Mesenchymal stem cell (in vitro differentiated cells and primary cell): ENCODE data around the gene GCH1. TPM values are rescaled to one million over a fixed set of nuclear protein-coding genes. Genes with fewer than 3 reads are reported as not detected.
A peak's percentile ranks its signal among the peaks of the same experiment; 100 is the strongest.

Experiments used
- DNase-seq: peaks from one replicate; pipeline ENCODE4 v3.0.0-alpha.2; 2013
- H2AFZ ChIP-seq: one replicate; pipeline ENCODE4 v1.6.1; 2013; ENCODE audit warnings: low read depth, mild to moderate bottlenecking, control low read depth, inconsistent platforms, low read length, moderate library complexity
- H2AK5ac ChIP-seq: 2 replicates; pipeline ENCODE4 v1.6.1; 2013; ENCODE audit warnings: low read length, moderate library complexity, mild to moderate bottlenecking, inconsistent platforms; ENCODE audit not compliant: severe bottlenecking
- H2BK120ac ChIP-seq: one replicate; pipeline ENCODE4 v1.6.1; 2013; ENCODE audit warnings: low read depth, mild to moderate bottlenecking, inconsistent platforms, low read length, moderate library complexity
- H2BK12ac ChIP-seq, 2 experiments: one replicate each; pipeline ENCODE4 v1.6.1; 2013; ENCODE audit warnings: inconsistent platforms in 2 of 2, low read length in 2 of 2, mild to moderate bottlenecking in 2 of 2, moderate library complexity in 2 of 2, control low read depth in 1 of 2
- H2BK15ac ChIP-seq: one replicate; pipeline ENCODE4 v1.6.1; 2013; ENCODE audit warnings: mild to moderate bottlenecking, low read depth, inconsistent platforms; ENCODE audit not compliant: poor library complexity, severe bottlenecking
- H2BK5ac ChIP-seq: 2 replicates; pipeline ENCODE4 v1.6.1; 2013; ENCODE audit warnings: low read depth, mild to moderate bottlenecking, low read length, control low read depth, inconsistent platforms; ENCODE audit not compliant: poor library complexity, severe bottlenecking
- H3K14ac ChIP-seq, 2 experiments: one replicate each; pipeline ENCODE4 v1.6.1; 2013; ENCODE audit warnings: inconsistent platforms in 2 of 2, low read length in 2 of 2, control low read depth in 1 of 2, mild to moderate bottlenecking in 1 of 2, moderate library complexity in 1 of 2
- H3K18ac ChIP-seq, 2 experiments: one replicate each; pipeline ENCODE4 v1.6.1; 2013; ENCODE audit warnings: inconsistent platforms in 2 of 2, low read length in 2 of 2, control low read depth in 1 of 2, low read depth in 1 of 2, mild to moderate bottlenecking in 1 of 2
- H3K23ac ChIP-seq, 2 experiments: one replicate each; pipeline ENCODE4 v1.6.1; 2013; ENCODE audit warnings: inconsistent platforms in 2 of 2, low read length in 2 of 2, mild to moderate bottlenecking in 2 of 2, moderate library complexity in 2 of 2, control low read depth in 1 of 2
- H3K27ac ChIP-seq: 2 replicates; pipeline ENCODE4 v1.5.1; 2013; ENCODE audit warnings: mild to moderate bottlenecking, moderate library complexity, low read length, control low read depth, inconsistent platforms; ENCODE audit not compliant: poor library complexity, severe bottlenecking
- H3K27me3 ChIP-seq, 2 experiments: 2 replicates each; pipeline versions ENCODE4 v1.6.1 to v1.7.0; 2013; ENCODE audit warnings: low read length in 2 of 2, mild to moderate bottlenecking in 2 of 2, moderate library complexity in 2 of 2, control low read depth in 1 of 2, inconsistent platforms in 1 of 2; ENCODE audit not compliant: control insufficient read depth in 1 of 2, insufficient read depth in 1 of 2
- H3K36me3 ChIP-seq, 2 experiments: 2 replicates each; pipeline versions ENCODE4 v1.6.1 to v1.7.0; 2013; ENCODE audit warnings: low read length in 2 of 2, control low read depth in 1 of 2, inconsistent platforms in 1 of 2, low read depth in 1 of 2, mild to moderate bottlenecking in 1 of 2; ENCODE audit not compliant: insufficient read depth in 2 of 2, control insufficient read depth in 1 of 2
- H3K4ac ChIP-seq, 2 experiments: one replicate each; pipeline ENCODE4 v1.6.1; 2013; ENCODE audit warnings: inconsistent platforms in 2 of 2, low read length in 2 of 2, mild to moderate bottlenecking in 2 of 2, moderate library complexity in 2 of 2, control low read depth in 1 of 2, low read depth in 1 of 2
- H3K4me1 ChIP-seq: 2 replicates; pipeline ENCODE4 v1.6.1; 2013; ENCODE audit warnings: low read depth, low read length, control low read depth; ENCODE audit not compliant: control insufficient read depth, insufficient read depth
- H3K4me2 ChIP-seq: 2 replicates; pipeline ENCODE4 v1.6.1; 2013; ENCODE audit warnings: low read length, mild to moderate bottlenecking, inconsistent platforms; ENCODE audit not compliant: poor library complexity, severe bottlenecking
- H3K4me3 ChIP-seq, 2 experiments: 2 replicates each; pipeline versions ENCODE4 v1.5.1 to v1.7.0; 2013; ENCODE audit warnings: low read length in 2 of 2, mild to moderate bottlenecking in 2 of 2, control low read depth in 1 of 2, low read depth in 1 of 2; ENCODE audit not compliant: insufficient read depth in 1 of 2
- H3K79me1 ChIP-seq: replicated peaks from 2 replicates; pipeline ENCODE4 v1.6.1; 2013; ENCODE audit warnings: mild to moderate bottlenecking, control low read depth, low read length, inconsistent platforms; ENCODE audit not compliant: poor library complexity, severe bottlenecking
- H3K9ac ChIP-seq: 2 replicates; pipeline ENCODE4 v1.7.0; 2013; ENCODE audit warnings: mild to moderate bottlenecking, low read length, moderate library complexity
- H3K9me3 ChIP-seq: 2 replicates; pipeline ENCODE4 v1.7.0; 2013; ENCODE audit warnings: mild to moderate bottlenecking, low read length; ENCODE audit not compliant: control insufficient read depth
- H4K8ac ChIP-seq: one replicate; pipeline ENCODE4 v1.6.1; 2013; ENCODE audit warnings: inconsistent platforms, mild to moderate bottlenecking, low read length, moderate library complexity
- H4K91ac ChIP-seq: one replicate; pipeline ENCODE4 v1.6.1; 2013; ENCODE audit warnings: mild to moderate bottlenecking, low read length, inconsistent platforms
- WGBS: methylation state at CpG from one replicate; pipeline ENCODE4 v1.1.7; 2013; ENCODE audit warnings: mixed read lengths; 5-methylcytosine and 5-hydroxymethylcytosine counted together
- polyA plus RNA-seq, 2 experiments: library from polyadenylated mRNA; stranded (reverse); fragments of 200-250 nt; gene quantifications; one replicate each; pipeline ENCODE4 v1.2.3, GENCODE V29; 2013

The GCH1 gene, protein sequence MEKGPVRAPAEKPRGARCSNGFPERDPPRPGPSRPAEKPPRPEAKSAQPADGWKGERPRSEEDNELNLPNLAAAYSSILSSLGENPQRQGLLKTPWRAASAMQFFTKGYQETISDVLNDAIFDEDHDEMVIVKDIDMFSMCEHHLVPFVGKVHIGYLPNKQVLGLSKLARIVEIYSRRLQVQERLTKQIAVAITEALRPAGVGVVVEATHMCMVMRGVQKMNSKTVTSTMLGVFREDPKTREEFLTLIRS
- 3.6 TPM for polyA plus RNA-seq (2013, experiment 1 of 2)
- 4.0 TPM for polyA plus RNA-seq (2013, experiment 2 of 2)

DNA sequence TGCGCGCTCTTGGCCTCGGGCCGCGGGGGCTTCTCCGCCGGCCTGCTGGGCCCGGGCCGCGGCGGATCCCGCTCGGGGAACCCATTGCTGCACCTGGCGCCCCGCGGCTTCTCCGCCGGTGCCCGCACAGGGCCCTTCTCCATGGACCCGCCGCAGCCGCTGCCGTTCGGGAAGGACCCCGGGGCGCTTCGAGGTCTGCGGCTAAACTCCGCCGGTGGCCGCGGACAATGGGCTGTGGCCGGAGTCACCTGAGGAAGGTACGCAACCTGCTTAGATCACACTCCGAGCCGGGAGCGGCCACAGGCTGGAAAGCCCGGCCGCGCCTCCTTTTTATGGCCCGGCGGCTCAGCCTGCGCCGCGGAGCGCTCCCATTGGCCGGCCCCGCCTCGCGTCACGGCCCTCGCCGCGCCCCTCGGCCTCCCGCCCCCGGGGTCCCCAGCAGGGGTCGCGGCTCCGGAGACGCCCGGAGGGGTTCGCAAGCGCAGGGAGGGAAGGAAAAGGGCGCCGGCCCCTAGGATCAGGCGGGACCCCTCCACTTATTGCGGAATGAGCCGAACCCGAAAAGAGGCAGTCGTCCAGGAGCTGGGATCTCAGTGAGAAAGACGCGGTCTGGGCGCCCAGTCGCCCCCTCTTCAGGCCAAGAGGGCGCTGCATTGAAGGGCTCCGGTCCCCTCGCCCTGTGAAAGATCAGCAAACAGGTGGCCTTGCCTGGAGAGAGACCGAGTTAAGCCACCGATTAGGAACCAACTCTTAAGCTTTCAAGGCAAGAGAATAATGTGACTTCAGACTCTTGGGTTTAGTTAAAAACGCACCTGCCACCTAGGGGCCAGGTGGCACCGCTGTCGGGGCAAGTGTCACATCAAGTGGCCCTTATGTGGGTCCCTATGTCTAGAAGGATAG lies at the start of gene GCH1:
TSS of gene GCH1 (minus strand) at position 306 of the 900 bp plus-strand sequence. CDS start at position 143, 163 bp downstream.
- Histone ChIP-seq H2AK5ac (no peak within 1 kb of the TSS), H4K91ac (no peak within 1 kb of the TSS), H3K4me2 (peak within 1 kb of the TSS; percentile 98), H2AFZ (peak within 1 kb of the TSS; percentile 46), H3K27ac (no peak within 1 kb of the TSS), H2BK12ac (no peak within 1 kb of the TSS), H2BK5ac (no peak within 1 kb of the TSS), H4K8ac (peak within 1 kb of the TSS; percentile 60), H3K27me3 (no peaks in the 10 kb centered on the region), H3K18ac (peak within 1 kb of the TSS; percentile 19 to 64), H3K9me3 (no peaks in the 10 kb centered on the region), H2BK15ac (peak within 1 kb of the TSS; percentile 52), H3K4me1 (peaks cover 16% of the 10 kb centered on the region), H3K79me1 (no peaks in the 10 kb centered on the region), H2BK120ac (peak within 1 kb of the TSS; percentile 85), H3K4ac (no peak within 1 kb of the TSS), H3K23ac (peak within 1 kb of the TSS in 1 of 2 experiments; percentile 35), H3K36me3 (no peaks in the 10 kb centered on the region), H3K14ac (no peak within 1 kb of the TSS), H3K4me3 (peak within 1 kb of the TSS; percentile 71 to 90), H3K9ac (peak within 1 kb of the TSS; percentile 83)
- WGBS = under 1% methylated on average over 83 of the region's 83 CpGs
- peak; percentile 79 for DNase-seq

DNA sequence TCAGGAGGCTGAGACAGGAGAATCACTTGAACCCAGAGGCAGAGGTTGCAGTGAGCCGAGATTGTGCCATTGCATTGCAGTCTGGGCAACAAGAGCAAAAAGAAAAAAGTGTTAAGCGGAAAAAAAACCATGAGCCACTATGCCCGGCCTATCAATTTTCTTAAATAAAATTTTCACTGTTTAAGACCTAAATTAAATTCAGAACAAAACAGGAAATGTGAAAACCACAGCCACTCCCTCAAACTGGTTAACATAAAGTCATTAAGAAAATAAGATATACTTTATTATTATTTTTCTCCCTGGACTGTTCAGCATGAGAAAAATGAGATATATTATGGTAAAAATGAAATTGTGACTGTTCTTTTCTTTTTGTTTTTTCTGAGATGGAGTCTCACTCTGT lies 44.6 kb upstream of the GCH1 start:
- no peak overlapping the region for H3K4me2 ChIP-seq
- no peak overlapping the region for H4K91ac ChIP-seq
- H3K18ac ChIP-seq = no peak overlapping the region
- peaks cover 0 to 9% of the 10 kb centered on the region in 2 experiments for H3K36me3 ChIP-seq
- no peaks in the 10 kb centered on the region for H3K4me1 ChIP-seq
- no peak overlapping the region for H2BK120ac ChIP-seq
- H3K4me3 ChIP-seq = no peak overlapping the region
- no peak overlapping the region for H2AK5ac ChIP-seq
- no peak overlapping the region for H3K27ac ChIP-seq
- H3K9ac ChIP-seq = no peak overlapping the region
- H3K4ac ChIP-seq = no peak overlapping the region
- no peak overlapping the region for H3K14ac ChIP-seq
- H2BK15ac ChIP-seq = no peak overlapping the region
- no peak overlapping the region for H2BK5ac ChIP-seq
- no peak for DNase-seq
- H3K79me1 ChIP-seq = peaks cover 2% of the 10 kb centered on the region
- H2BK12ac ChIP-seq = no peak overlapping the region
- no peak overlapping the region for H2AFZ ChIP-seq
- no peaks in the 10 kb centered on the region for H3K27me3 ChIP-seq
- no peaks in the 10 kb centered on the region for H3K9me3 ChIP-seq
- H3K23ac ChIP-seq = no peak overlapping the region
- no peak overlapping the region for H4K8ac ChIP-seq
- 98% methylated on average over 2 of the region's 3 CpGs for WGBS

DNA sequence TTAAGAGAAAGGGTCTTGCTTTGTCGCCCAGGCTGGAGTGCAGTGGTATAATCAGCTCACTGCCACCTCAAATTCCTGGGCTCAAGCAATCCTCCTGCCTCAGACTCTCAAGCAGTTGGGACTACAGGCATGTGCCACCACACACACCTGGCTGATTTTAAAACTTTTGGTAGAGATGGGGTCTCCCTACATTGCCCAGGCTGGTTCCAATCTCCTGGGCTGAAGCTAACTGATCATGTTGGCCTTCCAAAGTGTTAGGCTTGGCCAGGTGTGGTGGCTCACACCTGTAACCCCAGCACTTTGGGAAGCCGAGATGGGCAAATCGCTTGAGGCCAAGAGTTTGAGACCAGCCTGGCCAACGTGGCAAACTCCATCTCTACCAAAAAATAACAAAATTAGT lies 43.9 kb upstream of the GCH1 start:
- Histone ChIP-seq H3K23ac (no peak overlapping the region), H3K4ac (no peak overlapping the region), H4K8ac (no peak overlapping the region), H3K9me3 (no peaks in the 10 kb centered on the region), H2BK120ac (no peak overlapping the region), H2BK12ac (no peak overlapping the region), H4K91ac (no peak overlapping the region), H3K27me3 (no peaks in the 10 kb centered on the region), H3K36me3 (peaks cover 0 to 9% of the 10 kb centered on the region in 2 experiments), H3K9ac (no peak overlapping the region), H3K27ac (no peak overlapping the region), H3K18ac (no peak overlapping the region), H3K79me1 (peaks cover 2% of the 10 kb centered on the region), H3K4me1 (no peaks in the 10 kb centered on the region), H3K14ac (no peak overlapping the region), H2BK5ac (no peak overlapping the region), H2AK5ac (no peak overlapping the region), H3K4me3 (no peak overlapping the region), H3K4me2 (no peak overlapping the region), H2AFZ (no peak overlapping the region), H2BK15ac (no peak overlapping the region)
- DNase-seq = no peak
- 100% methylated on average over 3 of the region's 4 CpGs for WGBS

DNA sequence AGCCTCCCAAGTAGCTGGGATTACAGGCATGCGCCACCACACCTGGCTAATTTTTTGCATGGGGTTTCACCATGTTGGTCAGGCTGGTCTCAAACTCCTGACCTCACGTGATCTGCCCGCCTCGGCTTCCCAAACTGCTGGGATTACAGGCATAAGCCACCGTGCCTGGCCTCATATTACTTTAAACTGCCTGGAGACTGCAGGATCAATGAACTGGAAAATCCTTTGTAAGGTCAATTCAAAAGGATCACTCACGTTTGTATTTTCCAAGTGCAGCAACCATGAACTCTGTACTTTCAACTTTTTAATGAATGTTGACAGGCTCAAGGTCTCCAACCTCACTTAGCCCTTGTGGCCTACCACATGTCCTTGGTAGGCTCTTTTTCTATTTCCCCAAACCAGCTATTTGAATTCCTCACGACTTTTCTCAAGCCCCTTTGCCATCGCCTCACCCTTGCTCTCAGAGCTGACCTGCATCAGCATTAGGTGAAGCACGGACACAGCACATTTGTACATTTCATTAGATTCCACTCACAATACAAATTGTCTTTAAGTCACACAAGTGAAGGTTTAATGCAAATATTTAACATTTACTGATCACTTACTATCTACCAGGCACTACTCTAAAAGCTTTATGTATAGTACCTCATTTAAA lies 42.2 kb upstream of the GCH1 start:
- 97% methylated on average over 9 of the region's 9 CpGs for WGBS

More for the DNA sequence above, 42.2 kb upstream of the GCH1 start:
- Histone ChIP-seq H3K18ac (no peak overlapping the region), H3K27ac (no peak overlapping the region), H3K4ac (no peak overlapping the region), H2BK12ac (no peak overlapping the region), H3K23ac (no peak overlapping the region), H3K4me1 (no peaks in the 10 kb centered on the region), H2AFZ (no peak overlapping the region), H3K4me3 (no peak overlapping the region), H3K9me3 (no peaks in the 10 kb centered on the region), H3K14ac (no peak overlapping the region), H2BK120ac (no peak overlapping the region), H3K27me3 (no peaks in the 10 kb centered on the region), H4K91ac (no peak overlapping the region), H4K8ac (no peak overlapping the region), H2AK5ac (no peak overlapping the region), H2BK15ac (no peak overlapping the region), H3K9ac (no peak overlapping the region), H3K79me1 (peaks cover 2% of the 10 kb centered on the region), H3K4me2 (no peak overlapping the region), H2BK5ac (no peak overlapping the region), H3K36me3 (peaks cover 9 to 11% of the 10 kb centered on the region in 2 experiments)
- DNase-seq = no peak
